Stimulated activated CD4-positive, alpha-beta T cell treated with anti-CD3 and anti-CD28 coated beads, Interleukin-12 subunit alpha, Interleukin-12 subunit beta, amount 100 ng/mL, for 48 hours (primary cell): Measurements from ENCODE around the gene ZNF575.
A peak's percentile ranks its signal among the peaks of the same experiment; 100 is the strongest.
"Not testable (repeated sequence)": the region's sequence is repeated elsewhere in the genome, so short reads cannot be mapped to it uniquely, and the experiment has no call there.

Source experiments
- DNase-seq, 3 donors: peaks; one replicate each; pipeline ENCODE4 v3.0.0-alpha.2; 2020; ENCODE audit warnings: low read depth in 2 of 3, low spot score in 1 of 3

Gene ZNF575

DNA sequence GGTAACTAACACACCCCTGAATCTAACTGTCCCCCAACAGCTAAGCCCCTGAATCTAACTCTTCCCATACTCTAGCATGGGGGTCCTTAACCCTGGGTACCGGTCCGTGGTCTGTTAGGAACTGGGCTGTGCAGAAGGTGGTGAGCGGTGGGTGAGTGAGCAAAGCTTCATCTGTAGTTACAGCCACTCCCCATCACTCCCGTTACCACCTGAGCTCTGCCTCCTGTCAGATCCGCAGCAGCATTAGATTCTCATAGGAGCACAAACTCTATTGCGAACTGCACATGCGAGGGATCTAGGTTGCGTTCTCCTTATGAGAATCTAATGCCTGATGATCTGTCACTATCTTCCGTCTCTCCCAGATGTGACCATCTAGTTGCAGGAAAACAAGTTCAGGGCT lies 22.3 kb upstream of the ZNF575 start:
- no peak for DNase-seq

GRCh38 chr19:43511324-43511723 lies 21.7 kb upstream of the ZNF575 start:
- no peak for DNase-seq

GRCh38 chr19:43512399-43512798 lies 20.6 kb upstream of the ZNF575 start:
- DNase-seq = not testable (repeated sequence)

DNA sequence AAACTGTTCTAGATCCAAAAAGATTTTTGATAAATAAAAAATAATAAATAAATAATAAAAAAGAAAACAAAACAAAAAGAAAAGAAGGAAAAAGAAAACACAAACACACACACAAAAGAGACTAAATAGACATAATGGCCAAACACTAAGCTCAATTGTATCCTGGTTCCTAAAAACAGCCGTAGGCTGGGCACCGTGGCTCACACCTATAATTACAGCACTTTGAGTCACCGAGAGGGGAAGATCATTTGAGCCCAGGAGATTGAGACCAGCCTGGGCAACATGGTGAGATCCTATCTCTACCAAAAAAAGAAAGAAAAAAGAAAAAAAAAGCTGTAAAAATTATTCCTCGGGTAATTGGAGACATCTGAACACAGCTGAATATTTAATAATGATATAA lies 14.9 kb upstream of the ZNF575 start:
- no peak for DNase-seq

GRCh38 chr19:43519436-43520088 lies 13.4 kb upstream of the ZNF575 start:
- peak; percentile 73 to 77 (median 74) for DNase-seq

DNA sequence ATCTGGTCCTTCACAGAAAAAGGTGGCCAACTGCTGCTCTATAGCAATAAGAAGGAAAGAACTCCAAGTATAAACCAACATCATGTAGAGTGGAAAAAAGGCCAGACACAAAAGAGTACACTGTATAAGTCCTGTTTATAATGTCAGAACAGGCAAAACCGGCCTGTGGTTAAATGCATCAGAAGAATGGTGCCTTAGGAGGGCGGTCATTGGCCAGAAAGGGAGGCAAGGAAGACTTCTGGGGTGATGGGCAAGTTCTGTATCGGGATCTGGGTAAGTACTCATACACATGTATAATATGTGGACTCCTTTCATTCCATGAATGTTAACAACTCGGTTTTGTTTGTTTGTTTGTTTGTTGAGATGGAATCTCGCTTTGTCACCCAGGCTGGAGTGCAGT lies 10.1 kb upstream of the ZNF575 start:
- no peak for DNase-seq

GRCh38 chr19:43523696-43524095 lies 9.3 kb upstream of the ZNF575 start:
- not testable (repeated sequence) for DNase-seq

DNA sequence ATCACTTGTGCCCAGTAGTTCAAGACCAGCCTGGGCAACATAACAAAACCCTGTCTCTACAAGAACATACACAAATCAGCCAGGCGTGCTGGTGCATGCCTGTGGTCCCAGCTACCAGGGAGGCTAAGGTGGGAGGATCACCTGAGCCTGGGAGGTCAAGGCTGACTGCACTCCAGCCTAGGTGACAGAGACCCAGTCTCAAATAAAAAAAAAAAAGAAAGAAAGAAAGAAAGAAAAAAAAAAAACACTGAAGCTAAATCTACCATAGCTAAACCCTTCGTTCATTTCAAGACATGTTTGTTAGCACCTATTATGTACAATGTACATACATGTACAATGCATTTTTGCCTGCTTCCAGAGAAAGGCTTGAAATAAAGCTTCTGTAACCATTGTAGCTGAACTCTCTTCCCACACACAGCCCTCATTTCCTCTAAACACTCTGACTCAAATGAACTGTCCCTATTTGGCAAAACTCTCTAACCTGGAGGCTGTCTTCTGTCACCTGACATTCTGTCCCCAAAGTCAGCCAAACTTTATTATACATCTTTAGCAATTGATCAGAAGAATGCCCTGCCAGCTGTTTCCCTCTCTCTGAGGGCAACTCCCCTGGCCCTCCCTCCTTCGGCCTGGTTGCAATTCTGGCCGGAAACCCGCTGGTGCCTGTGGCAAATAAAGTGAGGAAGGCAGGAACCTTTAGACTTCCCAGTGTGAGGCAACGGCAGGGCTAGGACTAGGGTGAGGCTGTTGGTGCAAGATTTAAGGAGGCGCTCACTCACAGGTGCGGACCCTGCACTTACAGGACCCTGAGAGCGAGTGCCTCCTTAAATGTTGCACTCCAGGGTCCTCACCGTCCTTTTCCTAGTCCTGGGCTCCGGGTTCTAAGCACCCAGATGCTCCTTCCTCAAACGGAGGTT lies 7.8 kb upstream of the ZNF575 start:
- no peak for DNase-seq

- no peak for DNase-seq
Measured at GRCh38 chr19:43525836-43526771, 6.9 kb upstream of the ZNF575 start.

DNA sequence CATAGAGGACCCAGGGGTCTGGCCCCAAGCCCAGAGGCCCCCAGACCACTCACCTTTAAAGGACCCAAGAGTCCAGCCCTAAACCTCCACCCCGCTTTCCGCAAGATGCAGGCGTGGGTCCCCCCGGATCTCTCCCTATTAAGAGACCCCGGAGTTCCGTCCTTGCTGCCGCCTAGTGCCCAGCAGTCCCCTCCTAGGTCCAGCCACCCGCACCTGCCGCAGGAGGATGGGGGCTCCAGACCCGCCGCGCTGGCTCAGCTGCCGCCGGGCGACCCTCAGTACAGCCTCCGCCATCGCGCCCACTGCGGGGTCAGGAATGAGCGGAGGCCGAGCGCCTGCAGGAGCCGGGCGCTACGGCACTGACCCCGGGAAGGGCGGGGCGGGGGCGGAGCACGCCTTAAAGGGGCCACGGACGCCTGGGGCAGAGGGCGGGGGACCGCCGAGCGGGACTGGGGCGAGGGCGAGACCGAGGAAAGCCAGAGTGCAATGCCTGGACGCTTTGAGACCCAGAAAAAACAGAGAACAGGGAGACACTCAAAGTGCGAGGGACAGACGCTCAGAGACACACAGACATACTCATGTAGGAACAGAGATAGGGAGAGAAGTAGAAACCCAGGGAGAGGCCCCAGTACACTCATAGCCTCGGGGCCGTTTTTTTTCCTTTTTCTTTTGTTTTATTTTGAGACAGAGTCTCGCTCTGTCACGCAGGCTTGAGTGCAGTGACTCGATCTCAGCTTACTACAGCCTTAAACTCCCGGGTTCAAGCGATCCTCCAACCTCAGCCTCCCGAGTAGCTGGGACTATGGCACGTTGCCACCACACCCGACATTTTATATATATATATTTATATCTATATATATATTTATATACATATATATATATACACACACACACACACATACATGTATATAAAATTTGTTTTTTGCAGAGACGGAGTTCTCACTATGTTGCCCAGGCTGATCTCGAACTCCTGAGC lies 5.8 kb upstream of the ZNF575 start, which contains the start of gene ETHE1:
ETHE1 (minus strand) TSS at position 318 of the 976 bp plus-strand sequence; CDS start at position 294, 24 bp downstream.
- peak; percentile 56 to 73 (median 64) for DNase-seq

DNA sequence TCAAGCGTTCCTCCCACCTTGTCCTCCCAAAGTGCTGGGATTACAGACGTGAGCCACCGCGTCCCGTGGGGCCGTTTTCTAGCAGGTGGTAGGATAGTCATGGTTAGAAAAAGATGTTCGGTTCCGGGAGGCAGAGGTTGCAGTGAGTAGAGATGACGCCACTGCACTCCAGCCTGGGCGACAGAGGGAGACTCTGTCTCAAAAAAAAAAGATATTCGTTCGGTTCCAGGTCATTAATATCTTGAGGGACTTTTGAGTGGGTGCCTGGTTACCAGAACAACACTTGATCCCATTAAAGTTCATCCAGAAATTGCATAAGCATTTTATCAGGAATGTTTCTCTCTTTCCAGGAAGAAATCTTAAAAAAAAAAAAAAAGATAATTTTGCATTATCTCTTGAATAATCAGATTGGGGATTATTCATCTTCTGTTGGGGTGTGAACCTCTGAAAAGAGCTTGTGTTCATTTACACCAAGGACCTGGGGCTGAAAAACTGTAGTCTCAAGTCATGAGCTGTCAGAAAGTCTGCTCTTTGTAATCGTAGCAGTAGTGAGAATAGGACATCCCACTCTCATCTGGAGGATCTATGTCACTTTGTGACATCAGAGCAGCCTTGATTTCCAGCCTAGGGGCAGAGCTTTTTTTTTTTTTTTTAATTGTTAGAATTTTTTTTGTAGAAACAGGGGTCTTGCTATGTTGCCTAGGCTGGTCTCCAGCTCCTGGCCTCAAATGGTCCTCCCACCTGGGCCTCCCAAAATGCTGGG lies 4.9 kb upstream of the ZNF575 start:
- DNase-seq = no peak

- DNase-seq = peak in 1 of 3 donors; percentile 42
Measured at GRCh38 chr19:43532571-43532961, 422 bp upstream of the ZNF575 start.

DNA sequence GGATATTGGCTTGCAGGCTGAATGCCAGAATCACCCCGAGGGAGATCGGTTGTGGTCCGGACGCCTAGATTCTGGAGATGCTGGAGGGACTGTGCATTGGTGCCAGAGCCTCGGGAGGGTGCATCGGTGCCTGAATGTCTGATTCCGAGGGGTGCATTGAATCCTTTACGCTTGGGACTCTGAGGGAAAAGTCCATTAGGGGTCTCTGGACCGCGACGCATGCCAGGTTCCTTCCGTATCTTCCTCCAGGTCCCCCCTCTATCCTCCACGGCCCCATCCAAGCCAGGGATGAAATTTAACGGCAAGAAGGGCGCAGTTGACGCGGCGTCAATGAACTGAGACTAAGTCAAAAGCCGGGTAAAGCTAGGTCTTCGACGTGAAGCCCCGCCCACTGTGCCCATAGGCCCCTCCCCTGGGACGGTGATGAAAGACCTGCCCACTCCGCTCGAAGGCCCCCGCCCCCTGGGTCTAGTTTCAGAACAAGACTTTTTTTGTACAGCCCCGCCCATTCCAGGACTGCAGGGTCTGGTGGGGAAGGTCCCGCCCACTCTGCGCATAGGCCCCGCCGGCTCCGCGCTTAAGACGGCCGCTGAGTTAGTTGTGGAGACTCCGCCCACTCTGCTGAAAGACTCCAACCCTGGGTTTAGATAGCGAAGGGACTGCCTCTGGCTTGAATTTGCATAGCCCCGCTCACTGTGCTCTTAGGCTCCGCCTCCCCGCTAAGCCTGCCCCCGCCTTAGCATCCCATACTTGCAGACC lies 737 bp downstream of the ZNF575 start:
- peak; percentile 89 to 98 (median 97) for DNase-seq

GRCh38 chr19:43534305-43534815 lies 1.4 kb downstream of the ZNF575 start:
- no peak for DNase-seq

DNA sequence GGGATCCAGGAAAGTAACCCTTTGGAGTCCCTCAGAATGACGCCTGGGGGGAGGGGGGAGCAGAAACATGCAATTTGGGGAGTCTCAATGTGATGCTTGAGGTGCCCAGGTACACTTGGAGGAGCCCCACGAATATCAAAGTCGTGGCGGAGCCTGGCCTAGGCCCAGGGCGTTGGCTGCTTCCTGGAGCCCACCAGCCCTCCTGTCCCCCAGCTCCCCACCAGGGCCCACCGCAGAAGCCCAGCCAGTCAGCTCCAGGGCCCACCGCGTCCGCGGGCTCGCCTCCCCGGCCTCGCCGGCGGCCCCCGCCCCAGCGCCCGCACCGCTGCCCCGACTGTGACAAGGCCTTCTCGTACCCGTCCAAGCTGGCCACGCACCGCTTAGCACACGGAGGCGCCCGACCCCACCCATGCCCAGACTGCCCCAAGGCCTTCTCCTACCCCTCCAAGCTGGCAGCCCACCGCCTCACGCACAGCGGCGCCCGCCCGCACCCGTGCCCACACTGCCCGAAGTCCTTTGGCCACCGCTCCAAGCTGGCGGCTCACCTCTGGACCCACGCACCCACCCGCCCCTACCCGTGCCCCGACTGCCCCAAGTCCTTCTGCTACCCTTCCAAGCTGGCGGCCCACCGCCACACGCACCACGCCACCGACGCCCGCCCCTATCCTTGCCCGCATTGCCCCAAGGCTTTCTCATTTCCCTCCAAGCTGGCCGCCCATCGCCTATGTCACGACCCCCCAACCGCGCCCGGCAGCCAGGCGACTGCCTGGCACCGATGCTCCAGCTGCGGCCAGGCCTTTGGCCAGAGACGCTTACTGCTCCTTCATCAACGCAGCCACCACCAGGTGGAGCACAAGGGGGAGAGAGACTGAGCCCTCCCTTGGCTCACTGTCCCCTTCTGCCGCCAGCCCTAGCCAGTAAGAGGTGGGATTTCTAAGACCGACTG lies 2.1 kb downstream of the ZNF575 start:
- DNase-seq = peak in 1 of 3 donors; percentile 20

GRCh38 chr19:43538922-43539321 lies 5.9 kb downstream of the ZNF575 start:
- no peak for DNase-seq

GRCh38 chr19:43540381-43540780 lies 7.4 kb downstream of the ZNF575 start:
- no peak for DNase-seq
